ENCODE data around the gene FAM110D.

DNA sequence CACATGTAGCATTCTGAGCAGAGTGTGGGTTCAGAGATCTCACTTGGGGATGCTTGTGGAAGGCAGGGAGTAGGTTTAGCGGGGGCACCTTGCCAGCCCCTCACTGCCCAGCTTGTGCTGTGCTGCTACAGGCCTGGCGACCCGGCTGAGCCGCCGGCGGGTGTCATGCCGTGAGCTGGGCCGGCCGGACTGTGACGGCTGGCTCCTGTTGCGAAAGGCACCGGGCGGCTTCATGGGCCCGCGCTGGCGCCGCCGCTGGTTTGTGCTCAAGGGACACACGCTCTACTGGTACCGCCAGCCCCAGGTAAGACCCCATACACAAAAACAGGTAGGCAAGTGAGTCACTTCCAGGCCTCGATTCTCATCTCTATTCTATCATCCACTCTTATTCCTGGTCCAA is 26.0 kb downstream of the FAM110D start:
- TF ChIP-seq, protein P1, sequence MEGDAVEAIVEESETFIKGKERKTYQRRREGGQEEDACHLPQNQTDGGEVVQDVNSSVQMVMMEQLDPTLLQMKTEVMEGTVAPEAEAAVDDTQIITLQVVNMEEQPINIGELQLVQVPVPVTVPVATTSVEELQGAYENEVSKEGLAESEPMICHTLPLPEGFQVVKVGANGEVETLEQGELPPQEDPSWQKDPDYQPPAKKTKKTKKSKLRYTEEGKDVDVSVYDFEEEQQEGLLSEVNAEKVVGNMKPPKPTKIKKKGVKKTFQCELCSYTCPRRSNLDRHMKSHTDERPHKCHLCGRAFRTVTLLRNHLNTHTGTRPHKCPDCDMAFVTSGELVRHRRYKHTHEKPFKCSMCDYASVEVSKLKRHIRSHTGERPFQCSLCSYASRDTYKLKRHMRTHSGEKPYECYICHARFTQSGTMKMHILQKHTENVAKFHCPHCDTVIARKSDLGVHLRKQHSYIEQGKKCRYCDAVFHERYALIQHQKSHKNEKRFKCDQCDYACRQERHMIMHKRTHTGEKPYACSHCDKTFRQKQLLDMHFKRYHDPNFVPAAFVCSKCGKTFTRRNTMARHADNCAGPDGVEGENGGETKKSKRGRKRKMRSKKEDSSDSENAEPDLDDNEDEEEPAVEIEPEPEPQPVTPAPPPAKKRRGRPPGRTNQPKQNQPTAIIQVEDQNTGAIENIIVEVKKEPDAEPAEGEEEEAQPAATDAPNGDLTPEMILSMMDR (IDR thresholded peaks at IDR 0.05; ENCODE audit: low read length): no peak
- no peak for TF ChIP-seq EZH2 (IDR thresholded peaks at IDR 0.05; ENCODE audit: borderline replicate concordance, low read length)
